Inflammatory macrophage treated with lipopolysaccharide for 4 hours (primary cell): ENCODE data around the gene PTMA.
"Not testable (repeated sequence)": the region's sequence is repeated elsewhere in the genome, so short reads cannot be mapped to it uniquely, and the experiment has no call there.

Source experiments
- DNase-seq: peaks from one replicate; pipeline ENCODE4 v3.0.0-alpha.2; 2020

PTMA gene

DNA sequence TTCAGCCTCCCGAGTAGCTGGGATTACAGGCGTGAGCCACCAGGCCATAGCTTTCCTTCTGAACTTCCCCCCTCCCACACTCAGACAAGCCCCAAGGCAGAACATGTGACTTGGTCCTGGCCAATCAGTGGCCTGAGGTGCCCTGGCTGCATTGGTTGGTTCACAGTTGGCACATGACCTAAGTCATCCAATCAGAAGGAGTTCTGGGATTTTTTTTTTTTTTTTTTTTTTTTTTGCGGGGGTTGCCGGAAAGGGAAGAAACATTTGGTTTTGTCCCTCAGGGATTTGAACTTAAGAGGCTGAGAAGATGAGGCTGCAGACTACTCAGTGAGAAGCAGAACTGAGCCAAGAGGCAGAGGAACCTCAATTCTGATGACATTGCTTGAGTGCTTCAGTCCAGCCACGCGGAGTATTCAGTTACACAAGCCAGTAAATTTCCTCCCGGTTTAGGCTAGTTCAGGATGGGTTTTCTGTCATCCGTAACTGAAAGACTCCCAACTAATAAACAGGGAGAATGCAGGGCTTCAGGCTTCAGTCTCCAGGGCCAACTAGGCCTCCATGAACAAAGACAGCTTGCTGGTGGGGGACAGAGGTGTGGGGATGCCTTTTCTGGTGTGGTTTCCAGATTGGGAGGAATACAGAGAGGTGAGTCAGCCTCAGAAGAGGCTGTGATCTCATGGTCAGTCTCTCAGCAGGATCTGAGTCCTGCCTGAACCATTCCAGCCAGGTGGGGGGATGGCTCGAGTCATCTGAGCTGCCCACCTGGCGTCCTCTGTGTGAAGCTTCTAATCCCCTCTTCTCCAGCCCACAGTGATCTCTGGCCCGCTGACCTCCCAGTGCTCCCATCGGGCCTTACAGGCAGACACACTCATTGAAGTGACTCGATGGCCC lies 9.2 kb downstream of the PTMA start:
- peak; percentile 97 for DNase-seq

DNA sequence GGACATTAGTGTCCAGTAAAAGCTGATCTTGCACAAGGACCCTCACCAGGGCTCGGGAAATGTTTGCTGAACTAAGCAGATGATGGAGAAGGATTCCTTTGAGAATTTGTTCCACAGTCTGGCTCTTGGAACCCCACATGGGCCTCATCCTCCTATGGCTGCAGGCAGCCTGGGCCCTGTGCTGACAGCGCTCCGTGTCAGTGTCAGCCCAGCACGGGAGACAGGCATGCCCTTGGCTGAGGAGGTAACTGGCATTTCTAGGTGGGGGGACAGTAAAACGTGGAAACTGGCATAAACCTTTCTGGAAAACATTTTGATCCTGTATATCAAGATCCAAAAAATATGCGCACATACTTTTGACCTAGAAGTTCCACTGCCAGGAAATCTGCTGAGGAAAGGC lies 10.5 kb downstream of the PTMA start:
- no peak for DNase-seq

DNA sequence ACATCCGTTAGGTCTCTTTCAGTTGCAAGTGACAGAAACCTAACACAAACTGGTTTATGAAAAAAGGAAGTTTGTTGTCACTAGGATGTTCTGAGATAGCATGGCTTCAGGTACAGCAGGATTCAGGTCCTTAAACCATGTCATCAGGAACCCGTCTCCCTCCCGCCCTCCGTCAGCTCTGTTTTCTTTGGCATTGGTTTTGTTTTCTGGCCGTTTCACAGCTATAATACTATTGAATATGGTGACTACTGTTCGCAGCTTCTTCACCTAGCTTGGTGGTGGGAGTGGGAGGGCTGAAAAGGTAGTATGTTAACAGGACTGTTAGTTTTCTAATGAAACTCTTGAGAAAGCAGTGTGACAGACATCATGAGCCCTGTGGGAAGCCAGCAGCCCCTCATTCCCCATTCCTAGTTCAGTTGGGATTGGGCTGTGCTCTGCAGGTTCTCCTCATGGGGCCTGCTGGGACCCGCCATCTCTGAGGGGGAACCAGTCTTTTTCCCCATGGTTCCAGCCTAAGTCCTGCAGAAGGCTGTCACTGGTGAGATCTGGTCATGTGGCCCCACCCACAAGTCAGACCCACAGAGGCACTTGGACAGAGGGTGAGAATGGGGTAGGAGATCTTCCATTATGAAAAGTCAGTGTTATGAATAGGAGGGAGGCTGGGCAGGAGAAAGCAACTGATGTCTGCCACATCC lies 12.1 kb downstream of the PTMA start:
- DNase-seq: no peak

DNA sequence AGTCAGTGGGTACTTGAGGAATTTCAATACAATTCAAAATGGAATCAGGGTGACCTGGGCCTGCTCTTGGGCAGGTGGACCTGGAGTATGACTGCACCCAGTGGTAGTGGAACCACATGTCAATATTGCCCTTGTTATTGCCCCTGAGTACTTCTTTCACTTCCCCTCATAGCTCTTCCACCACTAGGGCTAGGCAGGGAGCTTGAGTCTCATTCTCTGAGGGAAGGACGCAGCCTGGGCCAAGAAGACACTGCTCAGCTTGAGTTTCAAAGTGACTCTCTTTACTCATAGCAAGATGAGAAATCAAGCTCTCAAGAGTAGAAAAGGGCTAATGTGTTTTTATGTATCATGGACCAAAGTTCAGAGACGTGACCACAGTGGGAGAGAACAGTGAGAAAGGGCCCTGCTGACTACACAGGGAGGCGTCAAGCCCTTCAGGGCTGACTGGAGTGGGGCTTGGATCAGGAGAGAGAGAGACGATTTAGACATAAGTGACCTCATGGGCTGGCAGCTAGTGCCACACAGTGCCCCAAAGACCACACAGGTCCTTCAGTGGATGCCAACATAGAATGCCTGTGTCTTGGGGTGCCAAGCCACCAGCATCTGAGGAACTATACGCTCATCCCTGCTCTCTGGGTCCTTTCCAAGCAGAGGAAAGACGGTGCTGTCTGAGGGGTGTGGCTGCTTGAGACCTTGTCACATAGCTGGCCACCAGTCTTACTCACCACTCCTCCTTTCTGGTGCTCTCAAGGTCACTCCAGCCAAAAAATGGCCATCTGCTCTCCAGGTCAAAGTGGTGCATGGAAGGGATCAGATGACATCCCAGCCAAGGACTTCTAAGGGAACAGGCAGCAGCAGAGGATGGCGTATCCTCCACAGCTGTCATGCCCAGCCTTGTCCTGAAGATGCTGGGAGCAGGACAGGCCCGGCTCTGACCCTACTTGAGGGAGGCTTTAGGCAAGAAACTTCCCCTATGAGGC lies 13.0 kb downstream of the PTMA start:
- DNase-seq: peak; percentile 51

DNA sequence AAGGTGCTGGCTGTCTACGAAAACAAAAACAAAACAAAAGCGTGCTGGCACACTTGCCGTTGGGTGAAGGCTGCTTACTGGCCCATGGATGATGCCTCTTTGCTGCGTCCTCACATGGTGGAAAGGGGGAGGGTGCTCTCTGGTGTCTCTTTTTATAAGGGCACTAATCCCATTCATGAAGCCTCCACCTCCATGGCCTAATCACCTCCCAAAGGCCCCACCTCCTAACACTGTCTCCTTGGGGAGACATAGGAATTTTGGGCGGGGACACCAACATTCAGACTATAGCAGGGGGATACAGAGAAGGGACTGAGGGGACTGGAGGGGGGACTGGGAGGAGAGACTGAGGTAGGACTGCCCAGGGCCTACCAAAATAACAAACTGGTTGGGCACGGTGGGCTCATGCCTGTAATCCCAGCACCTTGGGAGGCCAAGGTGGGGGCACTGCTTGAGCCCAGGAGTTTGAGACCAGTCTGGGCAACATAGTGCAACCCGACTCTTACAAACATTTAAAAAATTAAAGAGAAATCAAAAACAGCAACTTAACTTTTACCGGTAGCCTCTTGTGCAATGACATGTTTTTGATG lies 14.5 kb downstream of the PTMA start:
- no peak for DNase-seq

DNA sequence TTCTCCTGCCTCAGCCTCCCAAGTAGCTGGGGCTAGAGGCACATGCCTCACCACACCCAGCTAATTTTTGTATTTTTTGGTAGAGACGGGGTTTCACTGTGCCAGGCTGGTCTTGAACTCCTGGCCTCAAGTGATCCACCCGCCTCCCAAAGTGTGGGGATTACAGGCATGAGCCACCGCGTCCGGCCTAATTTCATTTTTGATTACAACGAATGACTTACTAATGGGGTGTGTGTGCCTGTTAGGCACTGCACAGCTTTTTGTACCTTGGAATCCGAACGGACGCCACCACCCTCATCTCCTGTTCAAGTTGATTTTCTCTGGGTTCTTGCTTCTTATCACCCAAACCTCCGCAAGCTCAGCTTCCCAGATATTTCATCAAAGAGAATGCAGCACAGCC lies 17.2 kb downstream of the PTMA start:
- DNase-seq: no peak

DNA sequence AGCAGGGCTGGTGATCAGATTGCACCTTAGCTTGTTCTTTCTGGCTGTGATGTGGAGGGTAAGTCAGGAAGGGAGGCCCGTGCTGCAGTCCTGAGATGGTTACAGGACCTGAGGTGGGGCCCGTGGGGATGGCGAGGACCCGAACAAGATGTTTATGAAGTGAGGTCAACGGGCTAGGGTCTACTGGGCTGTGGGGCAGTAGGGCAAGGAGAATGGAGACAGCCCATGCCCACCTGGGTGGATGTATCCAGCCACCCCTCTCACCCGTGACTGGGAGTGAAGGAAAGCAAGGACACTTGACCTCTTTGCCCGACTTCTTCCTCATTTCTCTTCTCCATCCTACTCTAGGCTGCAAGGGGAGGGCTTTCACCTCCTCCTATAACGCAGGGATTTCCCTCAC lies 18.0 kb downstream of the PTMA start:
- DNase-seq: no peak

DNA sequence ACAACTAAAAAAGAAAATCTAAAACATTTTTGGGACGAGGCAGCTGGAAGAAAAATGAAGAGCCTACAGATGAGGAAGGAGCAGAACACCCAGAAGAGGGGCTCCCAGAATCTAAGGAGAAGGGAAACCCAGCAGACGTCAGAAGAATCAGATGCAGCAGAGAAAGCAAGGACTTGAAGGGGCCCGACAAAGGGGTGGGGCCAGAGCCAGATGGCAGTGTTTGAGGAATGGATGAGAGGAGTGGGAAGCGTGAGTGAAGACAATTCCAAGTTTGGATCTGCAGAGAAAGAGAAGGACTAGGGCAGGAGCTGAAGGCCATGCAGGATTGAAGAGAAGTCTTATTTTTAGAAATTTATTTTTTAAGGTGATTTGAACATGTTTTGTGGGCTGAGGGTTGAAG lies 19.3 kb downstream of the PTMA start:
- no peak for DNase-seq

DNA sequence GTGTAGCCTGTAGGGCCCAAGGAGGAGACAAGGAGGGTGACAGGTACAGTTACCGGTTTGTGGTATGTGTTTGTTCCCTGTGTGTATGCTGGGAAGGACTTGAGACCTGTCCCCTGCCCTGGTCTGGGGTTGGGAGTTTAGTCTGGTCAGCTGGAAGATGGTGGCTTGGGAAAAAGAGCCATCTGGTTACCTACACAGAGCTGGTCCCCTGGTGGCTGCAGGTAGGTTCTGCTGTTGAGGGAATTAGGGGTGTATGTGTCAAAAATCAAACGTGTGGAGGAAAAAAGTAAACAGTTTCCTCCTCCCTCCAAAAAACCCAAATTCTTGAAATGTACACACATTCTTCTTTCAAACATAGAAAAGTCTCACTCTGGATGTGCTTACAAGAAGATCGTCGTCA lies 24.3 kb downstream of the PTMA start:
- DNase-seq: no peak

DNA sequence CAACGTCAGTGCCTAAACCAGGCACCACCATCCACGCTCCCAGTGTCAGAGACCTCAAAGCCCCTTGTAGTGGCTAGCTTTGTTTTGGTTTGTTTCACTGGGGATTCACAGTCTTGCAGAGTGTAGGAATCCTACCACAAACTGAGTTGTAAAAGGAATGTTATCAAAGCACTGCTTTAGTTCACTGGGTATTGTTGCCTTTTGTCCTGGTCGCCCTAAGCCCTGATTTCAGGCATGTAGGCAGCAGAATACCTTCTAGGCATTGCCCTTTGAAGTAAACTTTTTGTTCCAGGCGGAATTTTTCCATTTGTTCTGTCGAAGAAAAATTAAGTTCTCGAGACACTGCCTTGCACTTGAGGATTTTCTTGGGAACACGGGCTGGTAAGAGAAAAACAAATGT lies 29.4 kb downstream of the PTMA start:
- DNase-seq: no peak

DNA sequence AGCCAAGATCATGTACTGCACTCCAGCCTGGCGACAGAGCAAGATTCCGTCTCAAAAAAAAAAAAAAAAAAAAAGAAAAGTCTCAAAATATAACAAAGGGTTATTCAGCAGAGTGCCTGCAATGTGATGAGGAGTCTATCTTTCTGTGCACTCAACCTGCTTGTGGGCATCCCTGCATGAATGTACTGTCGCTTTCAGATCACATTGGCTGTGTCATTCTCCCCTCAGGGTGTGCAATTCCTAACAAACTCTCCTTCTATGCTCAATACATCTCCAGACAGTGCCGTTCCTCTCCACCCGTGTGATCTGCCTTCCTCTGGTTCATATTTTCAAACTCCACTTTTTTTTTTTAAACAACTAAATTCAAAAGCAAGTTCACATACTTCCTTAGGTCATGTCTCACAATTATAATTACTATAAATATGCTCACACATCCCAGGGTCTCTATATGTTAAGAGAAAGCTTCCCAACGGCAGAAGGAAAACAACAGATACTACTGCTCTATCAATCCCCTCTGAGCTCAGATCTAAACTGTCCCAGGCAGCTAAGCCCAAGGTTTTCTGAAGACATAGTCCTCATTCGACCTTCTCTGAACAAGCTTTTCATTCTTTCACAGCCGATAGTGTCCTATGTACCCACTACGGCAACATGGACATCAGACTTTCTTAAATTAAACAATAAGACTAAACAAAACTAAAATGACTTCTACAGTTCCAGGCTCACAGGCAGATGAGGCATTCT lies 35.2 kb downstream of the PTMA start:
- DNase-seq: no peak

DNA sequence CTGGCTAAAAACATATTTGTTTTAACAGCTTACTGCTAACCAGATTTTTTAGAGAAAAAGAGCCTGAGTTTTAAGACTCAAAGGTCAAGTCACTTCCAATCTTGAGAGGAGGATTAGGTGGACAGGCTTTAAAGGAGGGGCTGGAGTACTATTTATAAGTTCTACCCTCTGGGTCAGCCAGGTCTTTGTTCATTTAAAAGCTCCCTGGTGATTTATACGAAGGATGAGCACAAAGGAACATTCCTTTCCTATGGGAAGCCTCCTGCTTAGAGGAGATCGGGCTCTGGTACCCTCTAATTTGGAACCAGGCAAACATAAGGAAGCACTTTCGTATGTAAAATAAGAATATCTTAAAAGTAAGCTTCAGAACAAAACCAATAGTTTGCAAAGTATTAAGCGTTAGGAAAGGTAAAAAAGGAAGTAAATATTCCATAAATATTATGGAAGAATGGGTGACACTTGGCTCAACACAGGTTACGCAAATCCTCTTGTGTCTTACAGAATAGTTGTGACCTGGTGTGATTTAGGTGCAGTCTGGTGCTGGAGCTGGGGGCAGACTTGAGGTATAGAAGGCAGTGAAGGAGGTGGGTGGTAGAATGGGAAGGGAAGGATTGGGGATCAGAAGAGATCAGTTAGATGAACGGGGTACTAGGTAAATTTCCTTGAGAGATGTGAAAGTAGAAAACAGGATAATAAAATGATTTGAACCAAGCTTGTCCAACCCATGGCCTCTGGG lies 37.1 kb downstream of the PTMA start:
- DNase-seq: no peak

DNA sequence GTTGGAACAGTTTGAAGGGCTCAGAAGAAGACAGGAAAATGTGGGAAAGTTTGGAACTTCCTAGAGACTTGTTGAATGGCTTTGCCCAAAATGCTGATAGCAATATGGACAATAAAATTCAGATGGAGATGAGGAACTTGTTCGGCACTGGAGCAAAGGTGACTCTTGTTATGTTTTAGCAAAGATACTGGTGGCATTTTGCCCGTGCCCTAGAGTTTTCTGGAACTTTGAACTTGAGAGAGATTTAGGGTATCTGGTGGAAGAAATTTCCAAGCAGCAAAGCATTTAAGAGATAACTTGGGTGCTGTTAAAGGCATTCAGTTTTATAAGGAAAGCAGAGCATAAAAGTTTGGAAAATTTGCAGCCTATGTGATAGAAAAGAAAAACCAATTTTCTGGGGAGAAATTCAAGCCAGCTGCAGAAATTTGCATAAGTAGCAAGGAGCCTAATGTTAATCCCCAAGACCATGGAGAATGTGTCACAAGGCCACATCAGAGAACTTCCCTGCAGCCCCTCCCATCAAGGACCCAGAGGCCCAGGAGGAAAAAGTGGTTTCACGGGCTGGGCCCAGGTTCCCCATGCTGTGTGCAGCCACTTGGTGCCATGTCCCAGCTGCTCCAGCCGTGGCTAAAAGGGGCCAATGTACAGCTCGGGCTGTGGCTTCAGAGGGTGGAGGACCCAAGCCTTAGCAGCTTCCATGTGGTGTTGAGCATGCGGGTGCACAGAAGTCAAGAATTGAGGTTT lies 40.0 kb downstream of the PTMA start:
- DNase-seq: not testable (repeated sequence)

DNA sequence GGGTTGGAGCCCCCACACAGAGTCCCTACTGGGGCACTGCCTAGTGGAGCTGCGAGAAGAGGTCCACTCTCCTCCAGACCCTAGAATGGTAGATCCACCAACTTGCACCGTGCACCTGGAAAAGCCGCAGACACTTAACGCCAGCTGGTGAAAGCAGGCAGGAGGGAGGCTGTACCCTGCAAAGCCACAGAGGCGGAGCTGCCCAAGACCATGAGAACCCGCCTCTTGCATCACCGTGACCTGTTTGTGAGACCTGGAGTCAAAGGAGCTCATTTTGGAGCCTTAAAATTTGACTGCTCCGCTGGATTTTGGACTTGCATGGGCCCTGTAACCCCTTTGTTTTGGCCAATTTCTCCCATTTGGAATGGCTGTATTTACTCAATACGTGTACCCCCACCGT lies 40.7 kb downstream of the PTMA start:
- DNase-seq: not testable (repeated sequence)

DNA sequence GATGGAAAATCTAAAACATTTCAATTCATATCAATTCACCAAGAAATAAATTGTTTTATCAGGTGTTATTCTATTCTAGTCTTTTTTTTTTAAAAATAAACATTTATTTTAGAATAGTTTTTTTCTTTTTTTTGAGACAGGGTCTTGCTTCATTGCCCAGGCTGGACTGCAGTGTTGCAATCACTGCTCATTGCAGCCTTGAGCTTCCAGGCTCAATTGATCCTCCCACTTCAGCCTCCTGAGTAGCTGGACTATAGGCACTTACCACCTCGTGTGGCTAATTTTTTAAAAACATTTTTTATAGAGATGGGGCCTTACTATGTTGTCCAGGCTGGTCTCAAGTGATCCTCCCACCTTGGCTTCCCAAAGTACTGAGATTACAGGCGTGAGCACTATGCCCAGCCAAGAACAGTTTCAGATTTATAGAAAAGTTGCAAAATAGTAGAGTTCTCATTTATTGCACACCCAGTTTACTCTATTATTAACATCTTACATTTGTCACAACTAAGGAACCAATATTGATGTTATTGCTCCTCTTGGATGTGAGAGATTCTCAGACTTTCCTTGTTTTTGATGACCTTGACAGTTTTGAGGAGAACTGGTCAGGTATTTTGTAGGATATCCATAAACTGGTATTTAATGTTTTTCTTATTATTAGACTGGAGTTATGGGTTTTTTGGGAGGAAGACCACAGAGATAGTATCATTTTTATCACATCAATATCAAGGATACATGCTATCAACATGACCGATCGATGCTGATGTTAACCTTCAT lies 42.9 kb downstream of the PTMA start:
- no peak for DNase-seq

DNA sequence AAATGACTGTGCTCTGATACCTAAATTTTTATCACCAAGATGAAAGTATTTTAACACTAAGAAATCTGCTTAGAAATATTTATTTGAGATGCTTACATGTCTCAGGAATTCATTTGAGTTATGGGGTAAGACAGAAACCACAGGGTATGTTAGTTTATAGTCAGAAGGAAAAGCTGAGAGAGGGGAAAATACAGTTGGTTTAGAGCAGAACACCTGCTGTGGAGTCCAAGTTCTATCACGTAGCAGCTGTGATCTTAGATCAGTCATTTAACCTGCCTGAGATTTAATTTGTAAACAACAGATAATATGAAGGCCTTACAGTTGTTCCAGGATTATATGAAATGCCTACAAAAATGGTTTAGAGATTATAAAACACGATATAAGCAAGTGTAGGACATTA lies 43.7 kb downstream of the PTMA start:
- DNase-seq: no peak

DNA sequence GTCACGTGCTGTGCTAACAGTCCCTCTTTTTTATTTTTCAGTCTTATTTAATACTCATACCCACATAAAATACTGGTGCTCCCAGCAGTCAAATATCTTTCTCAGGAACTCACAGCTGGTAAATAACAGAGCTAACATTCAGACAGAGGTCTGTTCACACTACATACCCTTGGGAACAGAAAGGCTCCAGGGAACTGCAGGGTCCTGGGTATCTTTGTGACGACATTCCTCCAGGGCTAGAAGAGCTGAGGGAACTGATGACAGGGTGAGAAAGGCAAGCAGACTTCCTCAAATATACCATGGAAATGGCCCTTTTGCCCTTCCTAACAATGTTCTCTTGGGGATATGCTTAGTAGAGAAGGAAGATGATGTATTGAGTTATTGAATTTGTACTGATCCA lies 53.4 kb downstream of the PTMA start:
- no peak for DNase-seq
